Measurements from ENCODE around the gene KBTBD8.

Gene KBTBD8

GRCh38 chr3:66998904-66999235 is 763 bp downstream of the KBTBD8 start:
- no peak for DNase-seq (ENCODE audit: low read depth)

GRCh38 chr3:67000009-67000408 is 1.9 kb downstream of the KBTBD8 start:
- peak; percentile 3 for DNase-seq (ENCODE audit: low read depth)

- DNase-seq (ENCODE audit: low read depth): no peak
These were observed 3.2 kb downstream of the KBTBD8 start for GRCh38 chr3:67001086-67001861.

- DNase-seq (ENCODE audit: low read depth): no peak
These were observed 7.9 kb downstream of the KBTBD8 start for GRCh38 chr3:67005974-67006373.

- no peak for DNase-seq (ENCODE audit: low read depth)
These were observed 8.4 kb downstream of the KBTBD8 start for GRCh38 chr3:67006460-67006859.

- DNase-seq (ENCODE audit: low read depth): no peak
These were observed 10.3 kb downstream of the KBTBD8 start for GRCh38 chr3:67008388-67008787.

GRCh38 chr3:67009716-67010115 is 11.6 kb downstream of the KBTBD8 start:
- DNase-seq (ENCODE audit: low read depth): no peak

- DNase-seq (ENCODE audit: low read depth): no peak
These were observed 13.5 kb downstream of the KBTBD8 start for GRCh38 chr3:67011414-67012131.

GRCh38 chr3:67012564-67012963 is 14.5 kb downstream of the KBTBD8 start:
- DNase-seq (ENCODE audit: low read depth): no peak

- no peak for DNase-seq (ENCODE audit: low read depth)
These were observed 17.8 kb downstream of the KBTBD8 start for GRCh38 chr3:67015702-67016484.

GRCh38 chr3:67016522-67017080 is 18.5 kb downstream of the KBTBD8 start:
- no peak for DNase-seq (ENCODE audit: low read depth)

- DNase-seq (ENCODE audit: low read depth): no peak
These were observed 19.1 kb downstream of the KBTBD8 start for GRCh38 chr3:67017211-67017610.

GRCh38 chr3:67018105-67018788 is 20.1 kb downstream of the KBTBD8 start:
- DNase-seq (ENCODE audit: low read depth): no peak

- DNase-seq (ENCODE audit: low read depth): no peak
These were observed 20.9 kb downstream of the KBTBD8 start for GRCh38 chr3:67018789-67019526.

GRCh38 chr3:67028001-67028784 is 30.1 kb downstream of the KBTBD8 start:
- no peak for DNase-seq (ENCODE audit: low read depth)

GRCh38 chr3:67030785-67031740 is 33.0 kb downstream of the KBTBD8 start:
- no peak for DNase-seq (ENCODE audit: low read depth)

GRCh38 chr3:67031986-67032385 is 33.9 kb downstream of the KBTBD8 start:
- DNase-seq (ENCODE audit: low read depth): no peak

GRCh38 chr3:67033079-67033478 is 35.0 kb downstream of the KBTBD8 start:
- no peak for DNase-seq (ENCODE audit: low read depth)

GRCh38 chr3:67034371-67034770 is 36.3 kb downstream of the KBTBD8 start:
- DNase-seq (ENCODE audit: low read depth): peak; percentile 15
